Activated CD8-positive, alpha-beta memory T cell treated with anti-CD3 and anti-CD28 coated beads, Interleukin-2, amount 10 ng/mL, durations not matched to agents 7 days and 5 days (primary cell): ENCODE measurements around the gene ART3. TPM values are rescaled to one million over a fixed set of nuclear protein-coding genes. Genes with fewer than 3 reads are reported as not detected.

Source experiments
- ATAC-seq: fragments of 150-1000 bp; cut with Tn5 transposase; one replicate; pipeline ENCODE4 v1.10.0; 2021; ENCODE audit warnings: moderate library complexity
- CTCF ChIA-PET: fragments of 350-600 bp; sonication (Branson Sonifier 250); formaldehyde crosslinking; loops from one replicate; lab custom pipeline; 2021; ENCODE audit warnings: antibody characterized with exemption; lab: Charles Lee
- DNase-seq: peaks from one replicate; pipeline ENCODE4 v3.0.0-alpha.2; 2020
- H3K27ac Mint-ChIP-seq: one replicate; pipeline ENCODE4 v1.8.0; 2021; ENCODE audit warnings: mild to moderate bottlenecking, mixed read lengths
- H3K27me3 Mint-ChIP-seq: one replicate; pipeline ENCODE4 v1.8.0; 2021; ENCODE audit warnings: mixed read lengths
- H3K36me3 Mint-ChIP-seq: one replicate; pipeline ENCODE4 v1.8.0; 2021; ENCODE audit warnings: mild to moderate bottlenecking, mixed read lengths
- H3K4me1 Mint-ChIP-seq: one replicate; pipeline ENCODE4 v1.8.0; 2021; ENCODE audit warnings: mixed read lengths
- H3K4me3 Mint-ChIP-seq: one replicate; pipeline ENCODE4 v1.8.0; 2021; ENCODE audit warnings: mild to moderate bottlenecking, moderate library complexity, mixed read lengths
- H3K9me3 Mint-ChIP-seq: one replicate; pipeline ENCODE4 v1.8.0; 2022; ENCODE audit warnings: low read depth, mixed read lengths
- total RNA-seq, 2 experiments: library from RNA; stranded (reverse); gene quantifications; one replicate each; pipeline ENCODE4 v1.2.3, GENCODE V29; 2021

Gene ART3
- total RNA-seq, 2 experiments from 2014 or later: not detected

DNA sequence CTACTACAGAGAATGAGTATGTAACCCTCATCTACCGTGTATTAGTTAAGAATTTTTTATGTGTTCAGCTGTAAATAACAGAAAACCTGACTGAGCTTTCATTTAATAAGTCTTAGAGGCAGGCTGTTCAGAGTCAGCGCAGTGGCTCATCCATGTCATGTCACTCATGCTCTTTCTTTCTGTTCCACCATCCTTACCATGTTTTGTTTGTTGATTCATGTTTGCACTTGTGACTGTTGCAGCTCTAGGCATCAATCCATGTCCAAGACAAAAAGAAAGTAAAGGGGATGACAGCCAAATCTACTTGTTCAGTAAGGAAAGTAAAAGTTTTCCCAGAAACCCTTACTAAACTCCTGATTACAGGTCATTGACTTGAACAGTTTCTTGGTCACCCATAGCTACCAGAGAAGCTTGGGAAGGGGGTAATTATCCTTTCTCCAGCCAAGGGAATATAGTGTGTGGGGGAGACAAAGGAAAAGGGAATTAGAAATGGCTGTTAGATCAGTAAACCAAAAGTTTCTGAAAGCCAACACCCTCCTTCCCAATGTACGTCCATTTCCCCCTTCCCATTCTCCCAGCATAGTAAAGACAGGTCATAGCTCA is 9.0 kb downstream of the ART3 start:
- Mint-ChIP-seq H3K9me3 (no peaks in the 10 kb centered on the region), H3K4me1 (no peaks in the 10 kb centered on the region), H3K27ac (no peak overlapping the region), H3K36me3 (no peaks in the 10 kb centered on the region), H3K27me3 (peaks cover 31% of the 10 kb centered on the region), H3K4me3 (no peak overlapping the region)
- ATAC-seq: no peak
- no peak for DNase-seq
- CTCF ChIA-PET: interaction anchor here (0.7 to 1.0 kb wide), 2 partner anchors 12 to 187 kb away, joined by 3 read pairs; no protein-coding TSS in a partner anchor

GRCh38 chr4:76084542-76084941 is 10.0 kb downstream of the ART3 start:
- Mint-ChIP-seq H3K4me3 (no peak overlapping the region), H3K4me1 (no peaks in the 10 kb centered on the region), H3K27me3 (peaks cover 22% of the 10 kb centered on the region), H3K9me3 (no peaks in the 10 kb centered on the region), H3K36me3 (no peaks in the 10 kb centered on the region), H3K27ac (no peak overlapping the region)
- ATAC-seq (no peak), DNase-seq (no peak)
- CTCF ChIA-PET: interaction anchor here (0.7 to 1.7 kb wide), 3 partner anchors 13 to 188 kb away, joined by 3 to 5 read pairs (median 3); no protein-coding TSS in a partner anchor

DNA sequence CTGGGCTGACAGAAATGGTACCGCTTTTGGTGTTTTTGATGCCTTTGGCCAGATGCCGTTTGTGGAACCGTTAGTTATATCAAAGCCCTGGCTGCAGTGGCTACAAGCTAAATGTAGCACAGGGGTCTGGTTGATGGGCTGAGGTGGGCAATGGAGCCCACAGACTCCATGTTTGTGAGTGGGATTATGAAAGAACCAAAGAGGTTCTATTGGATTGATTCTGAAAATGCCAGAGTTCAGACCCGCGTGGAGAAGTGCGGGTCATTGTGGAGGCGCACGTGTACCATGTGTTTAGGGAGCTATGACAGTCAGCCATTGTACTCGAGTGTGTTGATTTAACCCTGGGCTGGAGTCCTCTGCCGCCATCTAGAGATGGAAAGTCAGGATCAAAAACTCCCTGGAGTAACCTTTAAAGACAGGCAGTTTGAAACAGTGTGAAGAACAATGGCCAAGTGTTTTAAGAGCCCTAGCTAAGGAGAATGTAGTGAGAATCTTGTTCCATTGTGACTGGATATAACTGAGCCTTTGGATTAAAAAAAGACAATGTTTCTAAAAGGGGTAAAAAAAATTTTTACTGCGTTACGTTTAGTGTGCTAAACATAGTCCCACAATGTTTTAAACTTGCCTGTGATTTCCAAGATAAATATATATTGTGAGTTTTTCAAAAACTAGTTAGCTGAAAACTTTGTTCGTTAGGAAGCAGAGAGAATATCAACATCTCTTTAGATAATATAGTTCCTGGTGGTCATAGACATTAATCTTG is 12.7 kb downstream of the ART3 start:
- DNase-seq (no peak), ATAC-seq (peak; percentile 51)
- H3K36me3 Mint-ChIP-seq: no peaks in the 10 kb centered on the region
- H3K4me1 Mint-ChIP-seq: peaks cover 5% of the 10 kb centered on the region
- no peak overlapping the region for H3K4me3 Mint-ChIP-seq
- H3K9me3 Mint-ChIP-seq: no peaks in the 10 kb centered on the region
- H3K27me3 Mint-ChIP-seq: peaks cover 13% of the 10 kb centered on the region
- CTCF ChIA-PET: interaction anchor here (0.9 to 3.1 kb wide), 5 partner anchors 10 to 191 kb away, joined by 3 to 9 read pairs (median 6); partner anchors contain the start of gene SDAD1
- no peak overlapping the region for H3K27ac Mint-ChIP-seq

DNA sequence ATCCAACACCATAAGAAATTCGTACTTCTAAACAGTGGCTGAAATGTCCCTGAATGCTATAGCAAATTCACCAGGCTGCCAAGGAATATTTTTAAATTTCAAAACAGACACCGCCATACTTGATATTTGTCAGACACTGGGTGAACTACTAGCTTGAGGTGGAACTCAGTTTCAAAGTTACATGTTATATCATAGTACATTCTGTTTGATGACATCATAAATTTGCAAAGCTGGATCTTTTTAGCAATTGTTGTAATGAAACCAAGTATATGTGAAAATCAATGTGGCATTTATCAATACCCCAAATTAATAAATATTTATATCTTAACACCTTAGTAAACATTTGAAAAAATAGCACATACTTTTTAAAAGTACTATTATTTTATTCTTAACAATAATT is 14.2 kb downstream of the ART3 start:
- no peak overlapping the region for H3K4me3 Mint-ChIP-seq
- ATAC-seq (no peak), DNase-seq (no peak)
- CTCF ChIA-PET: no interaction called here
- H3K4me1 Mint-ChIP-seq: peaks cover 5% of the 10 kb centered on the region
- H3K36me3 Mint-ChIP-seq: no peaks in the 10 kb centered on the region
- H3K9me3 Mint-ChIP-seq: no peaks in the 10 kb centered on the region
- no peak overlapping the region for H3K27ac Mint-ChIP-seq
- H3K27me3 Mint-ChIP-seq: peaks cover 16% of the 10 kb centered on the region

GRCh38 chr4:76090241-76090691 is 15.8 kb downstream of the ART3 start:
- no peak for ATAC-seq
- Mint-ChIP-seq H3K9me3 (no peaks in the 10 kb centered on the region), H3K27ac (no peak overlapping the region), H3K36me3 (no peaks in the 10 kb centered on the region), H3K27me3 (peaks cover 12% of the 10 kb centered on the region), H3K4me1 (peaks cover 5% of the 10 kb centered on the region), H3K4me3 (no peak overlapping the region)
- CTCF ChIA-PET: interaction anchor here (1.0 to 1.2 kb wide), 2 partner anchors 9 to 94 kb away, joined by 3 to 4 read pairs; no protein-coding TSS in a partner anchor
- DNase-seq: no peak

- CTCF ChIA-PET: interaction anchor here (1.2 kb wide), 1 partner anchor 95 kb away, joined by 3 read pairs; no protein-coding TSS in a partner anchor
Measured at GRCh38 chr4:76091052-76091451, 16.5 kb downstream of the ART3 start.

DNA sequence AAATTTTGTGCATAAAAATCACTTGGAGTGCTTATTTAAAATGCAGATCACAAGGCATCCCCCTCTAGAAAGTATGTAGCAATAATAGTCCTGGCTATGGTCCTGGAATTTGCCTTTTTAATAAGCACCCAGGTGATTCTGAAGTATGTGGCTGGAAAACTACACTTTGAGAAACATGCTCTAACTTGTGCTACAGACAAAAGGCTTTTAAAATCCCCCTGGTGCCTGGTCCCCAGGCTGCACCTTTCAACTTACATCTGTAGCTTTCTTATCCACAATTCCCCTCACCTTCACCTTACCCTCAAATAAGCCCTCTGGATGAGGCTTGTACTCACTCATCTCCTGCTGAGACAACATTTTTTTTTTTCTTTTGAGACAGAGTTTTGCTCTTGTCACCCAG is 21.1 kb downstream of the ART3 start:
- DNase-seq (no peak), ATAC-seq (no peak)
- Mint-ChIP-seq H3K27ac (no peak overlapping the region), H3K4me1 (no peaks in the 10 kb centered on the region), H3K27me3 (peaks cover 19% of the 10 kb centered on the region), H3K36me3 (no peaks in the 10 kb centered on the region), H3K9me3 (no peaks in the 10 kb centered on the region), H3K4me3 (no peak overlapping the region)
- CTCF ChIA-PET: no interaction called here

More at GRCh38 chr4:76091052-76091451, 16.5 kb downstream of the ART3 start:
- DNase-seq (no peak), ATAC-seq (no peak)
- Mint-ChIP-seq H3K27ac (no peak overlapping the region), H3K4me1 (peaks cover 5% of the 10 kb centered on the region), H3K9me3 (no peaks in the 10 kb centered on the region), H3K27me3 (peaks cover 12% of the 10 kb centered on the region), H3K36me3 (no peaks in the 10 kb centered on the region), H3K4me3 (no peak overlapping the region)

GRCh38 chr4:76096076-76096475 is 21.6 kb downstream of the ART3 start:
- H3K27me3 Mint-ChIP-seq: peaks cover 19% of the 10 kb centered on the region
- H3K27ac Mint-ChIP-seq: no peak overlapping the region
- no peaks in the 10 kb centered on the region for H3K36me3 Mint-ChIP-seq
- no peak for DNase-seq
- no peaks in the 10 kb centered on the region for H3K4me1 Mint-ChIP-seq
- CTCF ChIA-PET: no interaction called here
- no peaks in the 10 kb centered on the region for H3K9me3 Mint-ChIP-seq
- no peak overlapping the region for H3K4me3 Mint-ChIP-seq
- ATAC-seq: no peak

DNA sequence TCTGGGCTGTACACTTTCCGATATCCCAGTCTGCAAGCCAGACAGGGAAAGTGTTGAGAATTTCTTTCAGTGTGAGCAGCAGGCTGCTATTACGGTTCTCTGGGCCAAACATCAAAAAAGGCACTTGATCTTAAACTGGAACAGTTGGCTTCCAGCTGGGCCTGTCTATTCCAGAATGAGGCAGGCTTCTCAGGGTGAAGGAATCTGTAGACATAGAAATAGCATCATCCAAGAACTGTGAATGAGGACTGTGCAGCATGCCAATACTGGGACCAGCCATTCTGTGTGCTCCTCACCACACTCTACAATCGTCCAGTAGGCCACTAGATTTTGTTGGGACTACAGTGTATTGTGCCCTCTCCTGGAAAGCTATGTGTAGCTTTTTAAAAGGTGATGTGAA is 31.1 kb downstream of the ART3 start:
- ATAC-seq: no peak
- H3K27ac Mint-ChIP-seq: no peak overlapping the region
- no peak for DNase-seq
- H3K4me3 Mint-ChIP-seq: no peak overlapping the region
- CTCF ChIA-PET: no interaction called here
- H3K4me1 Mint-ChIP-seq: no peaks in the 10 kb centered on the region
- peaks cover 12% of the 10 kb centered on the region for H3K27me3 Mint-ChIP-seq
- H3K9me3 Mint-ChIP-seq: no peaks in the 10 kb centered on the region
- no peaks in the 10 kb centered on the region for H3K36me3 Mint-ChIP-seq

DNA sequence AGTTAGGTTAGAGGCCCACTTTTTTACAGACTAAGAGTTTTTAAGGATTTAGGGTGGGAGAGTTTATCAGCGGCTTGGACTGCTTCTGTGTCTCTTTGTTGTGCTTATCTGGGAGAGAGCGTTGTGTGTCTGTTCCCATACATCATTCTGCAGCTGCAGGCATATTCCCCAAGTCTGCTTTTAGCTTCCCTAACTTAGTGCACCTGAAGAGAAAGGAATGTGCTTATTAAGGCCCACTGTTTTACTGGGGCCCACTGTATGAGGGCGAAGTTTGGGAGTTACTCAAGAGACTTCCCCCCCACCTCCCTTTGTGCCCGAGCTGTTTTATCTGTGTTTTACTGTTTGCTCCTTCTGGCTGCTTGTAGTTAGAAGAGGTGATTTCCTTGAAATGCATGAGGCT is 31.9 kb downstream of the ART3 start:
- ATAC-seq: no peak
- H3K4me1 Mint-ChIP-seq: no peaks in the 10 kb centered on the region
- no peak overlapping the region for H3K27ac Mint-ChIP-seq
- no peaks in the 10 kb centered on the region for H3K36me3 Mint-ChIP-seq
- H3K27me3 Mint-ChIP-seq: peaks cover 12% of the 10 kb centered on the region
- H3K9me3 Mint-ChIP-seq: no peaks in the 10 kb centered on the region
- no peak overlapping the region for H3K4me3 Mint-ChIP-seq
- CTCF ChIA-PET: no interaction called here
- no peak for DNase-seq

DNA sequence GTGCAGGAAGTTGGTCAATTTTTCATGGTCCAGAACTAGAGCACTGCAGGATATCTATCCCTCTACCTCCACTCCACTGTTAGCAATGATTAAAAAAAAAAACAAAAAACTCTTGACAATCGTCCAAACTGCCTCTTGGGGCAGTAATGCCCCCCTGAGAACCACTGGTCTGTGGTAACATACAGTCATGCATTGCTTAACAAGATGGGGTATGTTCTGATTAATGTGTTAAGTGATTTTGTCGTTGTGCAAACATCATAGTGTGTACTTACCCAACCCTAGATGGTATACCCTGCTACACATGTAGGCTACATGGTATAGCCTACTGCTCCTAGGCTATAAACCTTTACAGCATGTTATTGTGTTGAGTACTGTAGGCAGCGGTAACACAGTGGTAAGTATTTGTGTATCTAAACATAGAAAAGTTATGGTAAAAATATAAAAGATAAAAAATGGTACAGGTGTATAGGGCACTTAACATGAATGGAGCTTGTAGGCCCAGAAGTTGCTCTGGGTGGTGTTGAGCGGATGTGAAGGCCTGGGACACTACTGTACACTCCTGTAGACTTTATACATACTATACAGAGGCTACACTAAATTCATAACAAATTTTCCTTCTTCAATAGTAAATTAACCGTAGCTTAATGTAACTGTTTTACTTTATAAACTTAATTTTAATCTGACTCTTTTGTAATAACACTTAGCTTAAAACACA is 34.1 kb downstream of the ART3 start:
- CTCF ChIA-PET: interaction anchor here (1.1 to 1.7 kb wide), 2 partner anchors 16 to 213 kb away, joined by 3 read pairs; no protein-coding TSS in a partner anchor
- peaks cover 14% of the 10 kb centered on the region for H3K36me3 Mint-ChIP-seq

DNA sequence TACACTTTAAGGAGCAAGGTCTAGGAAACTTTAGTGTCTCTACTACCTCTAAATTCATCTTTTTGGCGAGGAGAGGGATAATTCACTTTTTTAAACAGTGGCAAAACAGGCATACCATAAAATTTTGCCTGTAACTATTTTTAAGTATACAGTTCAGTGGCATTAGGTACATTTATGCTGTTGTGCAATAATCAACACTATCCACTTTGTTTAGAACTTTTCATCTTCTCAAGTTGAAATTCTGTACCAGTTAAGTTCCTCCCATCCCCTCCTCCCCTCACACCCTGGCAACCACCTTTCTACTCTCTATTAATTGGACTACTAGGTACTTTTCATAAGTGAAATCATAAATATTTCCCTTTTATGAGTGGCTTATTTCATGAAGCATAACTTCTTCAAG is 42.3 kb downstream of the ART3 start:
- Mint-ChIP-seq H3K36me3 (peaks cover 70% of the 10 kb centered on the region), H3K4me3 (no peak overlapping the region), H3K4me1 (no peaks in the 10 kb centered on the region), H3K27me3 (no peaks in the 10 kb centered on the region), H3K9me3 (no peaks in the 10 kb centered on the region), H3K27ac (no peak overlapping the region)
- ATAC-seq (no peak), DNase-seq (no peak)
- CTCF ChIA-PET: no interaction called here

More for the DNA sequence above, 34.1 kb downstream of the ART3 start:
- H3K4me3 Mint-ChIP-seq: no peak overlapping the region
- H3K4me1 Mint-ChIP-seq: no peaks in the 10 kb centered on the region
- H3K27me3 Mint-ChIP-seq: peaks cover under 1% of the 10 kb centered on the region
- H3K27ac Mint-ChIP-seq: no peak overlapping the region
- ATAC-seq: peak; percentile 45
- no peak for DNase-seq
- H3K9me3 Mint-ChIP-seq: no peaks in the 10 kb centered on the region

DNA sequence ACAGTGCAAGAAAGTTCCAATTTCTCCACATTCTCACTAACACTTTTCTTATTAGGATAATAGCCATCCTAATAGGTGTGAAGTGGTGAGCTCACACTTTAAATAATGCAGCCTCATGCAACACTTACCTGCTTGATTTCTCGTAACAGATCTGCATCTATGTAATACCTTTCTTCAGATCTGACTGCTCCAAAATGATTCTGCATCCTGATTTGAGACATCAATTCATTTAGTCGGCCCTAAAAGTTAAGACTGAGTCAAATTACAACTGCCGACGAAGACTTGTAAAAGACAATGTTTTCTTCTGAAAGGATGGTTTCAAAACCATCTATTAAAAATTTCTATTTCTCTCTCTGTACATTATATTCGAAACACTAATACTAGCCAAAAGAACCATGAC is 43.0 kb downstream of the ART3 start:
- ATAC-seq: no peak
- Mint-ChIP-seq H3K27ac (no peak overlapping the region), H3K9me3 (no peaks in the 10 kb centered on the region), H3K36me3 (peaks cover 71% of the 10 kb centered on the region), H3K27me3 (no peaks in the 10 kb centered on the region), H3K4me1 (no peaks in the 10 kb centered on the region), H3K4me3 (no peak overlapping the region)
- CTCF ChIA-PET: no interaction called here
- no peak for DNase-seq
